ENCODE measurements around the gene LRRC8A. TPM values are rescaled to one million over a fixed set of nuclear protein-coding genes. Genes with fewer than 3 reads are reported as not detected.

Gene LRRC8A
- polyA plus RNA-seq, 1 donor from 2014 or later: 11.6 TPM

DNA sequence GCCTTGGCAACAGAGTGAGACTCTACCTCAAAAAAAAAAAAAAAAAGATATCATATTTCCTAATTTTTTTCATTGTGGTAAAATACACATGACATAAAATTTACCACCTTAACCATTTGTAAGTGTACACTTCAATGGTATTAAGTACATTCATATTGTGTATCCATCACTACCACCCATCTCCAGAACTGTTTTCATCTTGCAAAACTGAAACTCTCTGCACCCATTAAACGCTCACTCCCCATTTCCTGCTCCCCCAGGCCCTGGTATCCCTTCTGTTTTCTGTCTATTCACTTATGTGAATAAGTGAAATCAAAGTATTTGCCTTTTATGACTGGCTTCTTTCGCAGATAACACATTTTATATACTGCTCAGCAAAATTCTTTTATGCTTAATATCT lies 12.8 kb downstream of the LRRC8A start:
- no peak overlapping the region for H3K4me3 ChIP-seq (ENCODE audit: low read length)
- no peak overlapping the region for H2AFZ ChIP-seq (ENCODE audit: low read depth, low read length)
- no peak overlapping the region for H3K27ac ChIP-seq (ENCODE audit: low read length)
- no peaks in the 10 kb centered on the region for H3F3A ChIP-seq (ENCODE audit: insufficient read depth, low read length, poor library complexity, severe bottlenecking)
- no peak overlapping the region for H3K4me2 ChIP-seq (ENCODE audit: low read length)
- H3K9ac ChIP-seq (ENCODE audit: low read length): no peak overlapping the region
- TF ChIP-seq EZH2 (IDR thresholded peaks at IDR 0.05; ENCODE audit: borderline replicate concordance, insufficient read depth, low read length, poor library complexity, severe bottlenecking) (no peak), POLR2AphosphoS5 (IDR thresholded peaks at IDR 0.05) (no peak)
- no peaks in the 10 kb centered on the region for H3K27me3 ChIP-seq (ENCODE audit: insufficient read depth, low read depth, low read length)
- H3K9me3 ChIP-seq (ENCODE audit: low read length): no peaks in the 10 kb centered on the region
- H3K36me3 ChIP-seq (ENCODE audit: insufficient read depth, low read length): no peaks in the 10 kb centered on the region
- H3K9me2 ChIP-seq (ENCODE audit: insufficient read depth, low read length): no peaks in the 10 kb centered on the region
- no peaks in the 10 kb centered on the region for H4K20me1 ChIP-seq (ENCODE audit: insufficient read depth)
- no peaks in the 10 kb centered on the region for H3K79me2 ChIP-seq (replicated peaks; ENCODE audit: insufficient read depth, low read length)

DNA sequence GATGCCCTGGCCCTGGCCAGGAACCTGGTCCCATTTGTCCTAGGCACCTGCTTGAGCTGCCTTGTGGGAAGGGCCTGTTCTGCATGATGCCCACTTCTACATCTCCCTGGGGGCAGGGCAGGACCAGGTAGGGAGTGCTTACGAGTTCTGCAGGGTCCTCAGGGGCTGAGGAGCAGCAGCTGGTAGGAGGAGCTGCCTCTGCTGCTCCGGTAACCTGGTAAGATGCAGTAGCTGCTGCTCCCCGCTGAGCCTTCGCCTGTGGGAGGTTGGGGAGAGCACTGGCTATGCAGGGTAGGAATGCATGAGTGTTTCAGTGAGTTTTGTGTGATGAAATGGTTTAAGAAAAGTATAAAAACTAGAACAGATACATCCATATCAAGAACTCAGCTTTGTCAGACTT lies 13.6 kb downstream of the LRRC8A start:
- TF ChIP-seq, protein P1, sequence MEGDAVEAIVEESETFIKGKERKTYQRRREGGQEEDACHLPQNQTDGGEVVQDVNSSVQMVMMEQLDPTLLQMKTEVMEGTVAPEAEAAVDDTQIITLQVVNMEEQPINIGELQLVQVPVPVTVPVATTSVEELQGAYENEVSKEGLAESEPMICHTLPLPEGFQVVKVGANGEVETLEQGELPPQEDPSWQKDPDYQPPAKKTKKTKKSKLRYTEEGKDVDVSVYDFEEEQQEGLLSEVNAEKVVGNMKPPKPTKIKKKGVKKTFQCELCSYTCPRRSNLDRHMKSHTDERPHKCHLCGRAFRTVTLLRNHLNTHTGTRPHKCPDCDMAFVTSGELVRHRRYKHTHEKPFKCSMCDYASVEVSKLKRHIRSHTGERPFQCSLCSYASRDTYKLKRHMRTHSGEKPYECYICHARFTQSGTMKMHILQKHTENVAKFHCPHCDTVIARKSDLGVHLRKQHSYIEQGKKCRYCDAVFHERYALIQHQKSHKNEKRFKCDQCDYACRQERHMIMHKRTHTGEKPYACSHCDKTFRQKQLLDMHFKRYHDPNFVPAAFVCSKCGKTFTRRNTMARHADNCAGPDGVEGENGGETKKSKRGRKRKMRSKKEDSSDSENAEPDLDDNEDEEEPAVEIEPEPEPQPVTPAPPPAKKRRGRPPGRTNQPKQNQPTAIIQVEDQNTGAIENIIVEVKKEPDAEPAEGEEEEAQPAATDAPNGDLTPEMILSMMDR (IDR thresholded peaks at IDR 0.05; ENCODE audit: poor library complexity, severe bottlenecking): no peak
- TF ChIP-seq TAF1 (IDR thresholded peaks at IDR 0.05; ENCODE audit: low read depth): no peak
- TF ChIP-seq POLR2AphosphoS5 (IDR thresholded peaks at IDR 0.05): no peak
- no peak for TF ChIP-seq EZH2 (IDR thresholded peaks at IDR 0.05; ENCODE audit: borderline replicate concordance, insufficient read depth, low read length, poor library complexity, severe bottlenecking)
- TF ChIP-seq, protein P2, sequence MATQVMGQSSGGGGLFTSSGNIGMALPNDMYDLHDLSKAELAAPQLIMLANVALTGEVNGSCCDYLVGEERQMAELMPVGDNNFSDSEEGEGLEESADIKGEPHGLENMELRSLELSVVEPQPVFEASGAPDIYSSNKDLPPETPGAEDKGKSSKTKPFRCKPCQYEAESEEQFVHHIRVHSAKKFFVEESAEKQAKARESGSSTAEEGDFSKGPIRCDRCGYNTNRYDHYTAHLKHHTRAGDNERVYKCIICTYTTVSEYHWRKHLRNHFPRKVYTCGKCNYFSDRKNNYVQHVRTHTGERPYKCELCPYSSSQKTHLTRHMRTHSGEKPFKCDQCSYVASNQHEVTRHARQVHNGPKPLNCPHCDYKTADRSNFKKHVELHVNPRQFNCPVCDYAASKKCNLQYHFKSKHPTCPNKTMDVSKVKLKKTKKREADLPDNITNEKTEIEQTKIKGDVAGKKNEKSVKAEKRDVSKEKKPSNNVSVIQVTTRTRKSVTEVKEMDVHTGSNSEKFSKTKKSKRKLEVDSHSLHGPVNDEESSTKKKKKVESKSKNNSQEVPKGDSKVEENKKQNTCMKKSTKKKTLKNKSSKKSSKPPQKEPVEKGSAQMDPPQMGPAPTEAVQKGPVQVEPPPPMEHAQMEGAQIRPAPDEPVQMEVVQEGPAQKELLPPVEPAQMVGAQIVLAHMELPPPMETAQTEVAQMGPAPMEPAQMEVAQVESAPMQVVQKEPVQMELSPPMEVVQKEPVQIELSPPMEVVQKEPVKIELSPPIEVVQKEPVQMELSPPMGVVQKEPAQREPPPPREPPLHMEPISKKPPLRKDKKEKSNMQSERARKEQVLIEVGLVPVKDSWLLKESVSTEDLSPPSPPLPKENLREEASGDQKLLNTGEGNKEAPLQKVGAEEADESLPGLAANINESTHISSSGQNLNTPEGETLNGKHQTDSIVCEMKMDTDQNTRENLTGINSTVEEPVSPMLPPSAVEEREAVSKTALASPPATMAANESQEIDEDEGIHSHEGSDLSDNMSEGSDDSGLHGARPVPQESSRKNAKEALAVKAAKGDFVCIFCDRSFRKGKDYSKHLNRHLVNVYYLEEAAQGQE (IDR thresholded peaks at IDR 0.05; ENCODE audit: borderline replicate concordance): no peak
- no peak for TF ChIP-seq RAD21 (conservative IDR thresholded peaks at IDR 0.05)
- TF ChIP-seq EP300 (conservative IDR thresholded peaks at IDR 0.05; ENCODE audit: poor library complexity, severe bottlenecking): no peak
- TF ChIP-seq SMC3 (conservative IDR thresholded peaks at IDR 0.05; ENCODE audit: poor library complexity): no peak
- no peak for TF ChIP-seq MXI1 (conservative IDR thresholded peaks at IDR 0.05; ENCODE audit: poor library complexity, severe bottlenecking)
- no peaks in the 10 kb centered on the region for H3K36me3 ChIP-seq (ENCODE audit: insufficient read depth, low read length)

DNA sequence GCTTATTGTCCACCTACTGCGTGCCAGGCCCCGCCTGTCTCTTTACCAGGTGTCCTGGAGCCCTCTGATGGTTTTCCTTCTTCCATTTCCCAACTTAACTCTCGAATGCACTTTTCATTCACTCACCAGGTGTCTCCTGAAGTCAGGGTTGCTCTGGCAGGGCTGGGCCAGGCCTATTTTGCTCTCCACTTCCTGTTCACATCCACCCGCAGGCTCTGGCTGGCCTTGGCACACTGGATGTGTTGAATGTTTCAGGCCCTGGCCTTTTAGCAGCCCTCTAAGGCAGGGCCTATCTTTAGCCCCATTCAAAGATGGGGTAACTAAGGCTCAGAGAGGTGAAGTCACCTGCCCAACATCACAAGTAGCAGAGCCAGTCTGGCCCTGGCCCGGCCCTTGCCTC lies 16.4 kb downstream of the LRRC8A start:
- Histone ChIP-seq H3K4me3 (ENCODE audit: low read length) (no peak overlapping the region), H3F3A (ENCODE audit: insufficient read depth, low read length, poor library complexity, severe bottlenecking) (no peaks in the 10 kb centered on the region), H3K27me3 (ENCODE audit: insufficient read depth, low read depth, low read length) (no peaks in the 10 kb centered on the region), H3K9ac (ENCODE audit: low read length) (no peak overlapping the region), H3K79me2 (replicated peaks; ENCODE audit: insufficient read depth, low read length) (no peaks in the 10 kb centered on the region), H3K36me3 (ENCODE audit: insufficient read depth, low read length) (no peaks in the 10 kb centered on the region), H3K4me2 (ENCODE audit: low read length) (no peak overlapping the region), H2AFZ (ENCODE audit: low read depth, low read length) (no peak overlapping the region), H4K20me1 (ENCODE audit: insufficient read depth) (no peaks in the 10 kb centered on the region), H3K27ac (ENCODE audit: low read length) (no peak overlapping the region), H3K9me3 (ENCODE audit: low read length) (no peaks in the 10 kb centered on the region), H3K9me2 (ENCODE audit: insufficient read depth, low read length) (no peaks in the 10 kb centered on the region)
- TF ChIP-seq EP300 (conservative IDR thresholded peaks at IDR 0.05; ENCODE audit: poor library complexity, severe bottlenecking) (no peak), RAD21 (conservative IDR thresholded peaks at IDR 0.05) (no peak), MXI1 (conservative IDR thresholded peaks at IDR 0.05; ENCODE audit: poor library complexity, severe bottlenecking) (no peak)
- TF ChIP-seq, protein P1 (IDR thresholded peaks at IDR 0.05; ENCODE audit: poor library complexity, severe bottlenecking): no peak
- TF ChIP-seq, protein P2 (IDR thresholded peaks at IDR 0.05; ENCODE audit: borderline replicate concordance): no peak

More for the DNA sequence above, 13.6 kb downstream of the LRRC8A start:
- no peaks in the 10 kb centered on the region for H3F3A ChIP-seq (ENCODE audit: insufficient read depth, low read length, poor library complexity, severe bottlenecking)
- no peaks in the 10 kb centered on the region for H3K79me2 ChIP-seq (replicated peaks; ENCODE audit: insufficient read depth, low read length)
- no peak overlapping the region for H3K27ac ChIP-seq (ENCODE audit: low read length)
- H3K9me3 ChIP-seq (ENCODE audit: low read length): no peaks in the 10 kb centered on the region
- H3K9me2 ChIP-seq (ENCODE audit: insufficient read depth, low read length): no peaks in the 10 kb centered on the region
- H2AFZ ChIP-seq (ENCODE audit: low read depth, low read length): no peak overlapping the region
- no peak overlapping the region for H3K4me2 ChIP-seq (ENCODE audit: low read length)
- no peaks in the 10 kb centered on the region for H3K27me3 ChIP-seq (ENCODE audit: insufficient read depth, low read depth, low read length)
- H3K9ac ChIP-seq (ENCODE audit: low read length): no peak overlapping the region
- H3K4me3 ChIP-seq (ENCODE audit: low read length): no peak overlapping the region
- H4K20me1 ChIP-seq (ENCODE audit: insufficient read depth): no peaks in the 10 kb centered on the region

All from neural cell (in vitro differentiated cells).